Hematopoietic multipotent progenitor cell treated with erythropoietin and hydrocortisone succinate and interleukin-3 and kit ligand, for 17 days (in vitro differentiated cells): ENCODE results near the gene TRANK1.
"Not testable (repeated sequence)": the region's sequence is repeated elsewhere in the genome, so short reads cannot be mapped to it uniquely, and the experiment has no call there.

Experiments
- DNase-seq: peaks from one replicate; pipeline ENCODE4 v3.0.0-alpha.2; 2015; ENCODE audit warnings: low spot score

TRANK1 gene

GRCh38 chr3:36892457-36893136, 52.3 kb downstream of the TRANK1 start:
- DNase-seq: no peak

GRCh38 chr3:36891701-36892160, 53.1 kb downstream of the TRANK1 start:
- no peak for DNase-seq

DNA sequence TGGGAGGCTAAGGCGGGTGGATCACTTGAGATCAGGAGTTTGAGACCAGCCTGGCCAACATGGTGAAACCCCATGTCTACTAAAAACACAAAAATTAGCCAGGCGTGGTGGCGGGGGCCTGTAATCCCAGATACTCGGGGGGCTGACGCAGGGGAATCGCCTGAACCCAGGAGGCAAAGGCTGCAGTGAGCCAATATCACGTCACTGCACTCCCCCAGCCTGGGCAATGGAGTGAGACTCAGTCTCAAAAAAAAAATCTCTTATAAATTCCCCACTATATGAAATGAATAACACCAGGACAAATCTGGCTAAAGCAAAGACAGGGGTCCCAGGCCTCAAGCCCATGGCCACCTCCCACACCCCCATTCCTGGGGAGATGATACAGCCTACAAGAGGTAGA, 53.8 kb downstream of the TRANK1 start:
- not testable (repeated sequence) for DNase-seq

DNA sequence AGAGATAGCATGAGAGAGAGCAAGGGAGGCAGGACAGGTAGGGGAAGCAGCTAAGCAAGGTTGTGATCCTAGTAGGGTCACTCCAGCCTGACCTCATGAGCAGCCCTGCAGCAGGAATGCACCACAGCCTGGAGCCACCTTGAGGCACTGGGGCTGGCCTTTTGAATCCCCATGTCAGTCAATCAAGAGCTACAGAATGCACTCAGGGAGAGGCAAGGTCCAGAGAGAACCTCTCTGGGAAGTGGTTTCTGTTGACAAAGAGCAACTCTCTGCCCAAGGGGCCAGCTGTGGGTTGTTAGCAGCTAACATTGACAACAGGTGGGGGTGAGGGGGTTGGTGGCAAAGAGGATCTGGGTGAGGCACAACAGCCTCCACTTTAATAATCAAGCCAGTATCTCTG, 54.6 kb downstream of the TRANK1 start:
- no peak for DNase-seq

- no peak for DNase-seq
Measured at GRCh38 chr3:36881735-36882134, 63.1 kb downstream of the TRANK1 start.

DNA sequence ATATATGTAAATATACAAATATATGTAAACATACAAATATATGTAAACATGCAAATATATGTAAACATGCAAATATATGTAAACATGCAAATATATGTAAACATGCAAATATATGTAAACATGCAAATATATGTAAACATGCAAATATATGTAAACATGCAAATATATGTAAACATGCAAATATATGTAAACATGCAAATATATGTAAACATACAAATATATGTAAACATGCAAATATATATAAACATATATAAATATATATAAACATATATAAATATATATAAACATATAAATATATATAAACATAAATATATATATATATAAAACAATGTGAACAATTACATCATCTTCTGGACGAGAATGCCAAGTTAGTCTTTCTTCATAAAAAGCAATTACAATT, 65.0 kb downstream of the TRANK1 start:
- not testable (repeated sequence) for DNase-seq

- no peak for DNase-seq
Measured at GRCh38 chr3:36877930-36878685, 66.7 kb downstream of the TRANK1 start.

DNA sequence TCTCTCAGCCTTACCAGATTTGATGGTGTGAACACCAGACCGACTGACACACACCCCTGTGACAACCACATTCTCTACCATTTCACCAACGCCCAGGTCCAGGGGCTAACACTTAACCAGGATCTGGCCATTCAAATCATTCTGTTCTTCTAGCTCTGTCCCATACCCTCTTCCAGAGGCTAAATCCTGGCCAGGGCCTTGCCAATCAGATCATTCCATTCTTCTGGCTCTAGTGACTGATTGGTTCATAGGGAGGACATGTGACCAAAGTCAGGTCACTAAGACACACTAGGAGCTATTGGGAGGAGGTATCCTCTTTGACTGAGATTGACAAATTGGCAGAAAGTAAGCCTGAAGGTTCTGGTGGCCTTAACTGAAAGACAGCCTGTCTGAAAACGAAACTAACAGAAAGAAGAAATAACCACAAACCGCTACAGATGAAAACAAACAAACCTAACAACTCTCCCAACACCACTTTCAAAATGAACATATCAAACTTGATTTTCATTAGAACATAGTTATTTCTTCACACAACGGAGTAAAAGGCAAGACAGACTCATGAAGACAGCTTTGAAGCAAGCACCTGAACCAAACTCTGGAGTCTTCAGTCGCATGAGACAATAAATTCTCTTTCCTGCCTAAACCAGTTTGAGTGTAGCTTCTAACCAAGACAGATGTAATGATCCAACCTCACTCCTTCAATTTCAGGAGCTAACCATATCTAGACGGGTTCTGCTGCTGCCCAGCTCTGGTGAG, 68.5 kb downstream of the TRANK1 start:
- DNase-seq: peak; percentile 23

GRCh38 chr3:36875397-36875796, 69.5 kb downstream of the TRANK1 start:
- no peak for DNase-seq

DNA sequence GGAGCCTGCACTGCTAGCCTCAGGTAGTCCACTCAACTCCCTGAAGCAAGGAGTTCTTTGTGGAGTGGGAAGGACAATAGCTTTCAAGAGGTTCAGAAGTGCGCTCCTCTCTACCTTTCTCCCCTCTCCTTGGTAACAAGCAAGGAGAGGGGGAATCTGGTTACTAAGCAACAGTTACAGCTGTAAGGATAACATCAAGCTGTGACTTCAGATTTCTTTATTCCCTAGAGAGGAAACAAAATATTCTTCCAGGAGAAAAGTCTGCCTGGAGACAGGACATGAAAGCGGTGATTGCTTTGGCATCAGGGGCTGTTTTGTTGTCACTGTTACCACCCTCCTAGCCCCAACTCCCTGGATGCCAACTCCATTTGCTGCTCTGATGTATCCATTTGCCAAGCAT, 70.4 kb downstream of the TRANK1 start:
- DNase-seq: no peak

DNA sequence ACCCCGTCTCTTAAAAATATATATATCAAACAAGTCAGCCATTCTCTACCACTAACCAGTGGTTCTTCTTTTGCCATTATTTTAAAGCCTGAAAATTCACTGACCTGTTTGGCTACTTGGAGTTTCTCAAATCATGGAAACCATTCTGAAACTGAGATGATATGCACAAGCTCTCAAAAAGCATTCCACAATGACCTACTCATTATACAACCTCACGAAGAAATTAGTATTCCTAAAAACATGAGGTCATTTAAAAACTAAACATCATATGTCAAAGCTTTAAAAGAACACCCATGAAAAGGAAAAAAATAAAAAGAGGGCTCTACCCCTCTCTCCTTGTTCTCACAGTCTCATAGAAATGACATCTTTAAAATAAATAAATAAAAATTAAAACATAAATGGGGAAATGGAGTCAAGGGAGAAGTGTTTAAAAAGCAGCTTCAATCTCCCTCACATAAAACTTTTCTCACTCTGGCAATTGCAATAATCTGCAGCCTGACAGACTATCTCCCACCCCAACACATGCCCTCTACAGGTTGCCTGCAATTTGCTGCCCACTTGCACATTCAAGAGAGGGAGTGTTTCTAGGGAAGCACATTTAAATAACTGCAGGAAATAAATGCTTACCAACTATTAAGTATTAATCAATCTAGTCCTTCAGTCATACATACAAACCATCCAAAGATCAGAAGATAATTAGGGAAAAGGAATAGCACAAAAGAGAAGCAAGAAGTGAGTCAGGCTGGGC, 73.3 kb downstream of the TRANK1 start:
- DNase-seq: no peak

DNA sequence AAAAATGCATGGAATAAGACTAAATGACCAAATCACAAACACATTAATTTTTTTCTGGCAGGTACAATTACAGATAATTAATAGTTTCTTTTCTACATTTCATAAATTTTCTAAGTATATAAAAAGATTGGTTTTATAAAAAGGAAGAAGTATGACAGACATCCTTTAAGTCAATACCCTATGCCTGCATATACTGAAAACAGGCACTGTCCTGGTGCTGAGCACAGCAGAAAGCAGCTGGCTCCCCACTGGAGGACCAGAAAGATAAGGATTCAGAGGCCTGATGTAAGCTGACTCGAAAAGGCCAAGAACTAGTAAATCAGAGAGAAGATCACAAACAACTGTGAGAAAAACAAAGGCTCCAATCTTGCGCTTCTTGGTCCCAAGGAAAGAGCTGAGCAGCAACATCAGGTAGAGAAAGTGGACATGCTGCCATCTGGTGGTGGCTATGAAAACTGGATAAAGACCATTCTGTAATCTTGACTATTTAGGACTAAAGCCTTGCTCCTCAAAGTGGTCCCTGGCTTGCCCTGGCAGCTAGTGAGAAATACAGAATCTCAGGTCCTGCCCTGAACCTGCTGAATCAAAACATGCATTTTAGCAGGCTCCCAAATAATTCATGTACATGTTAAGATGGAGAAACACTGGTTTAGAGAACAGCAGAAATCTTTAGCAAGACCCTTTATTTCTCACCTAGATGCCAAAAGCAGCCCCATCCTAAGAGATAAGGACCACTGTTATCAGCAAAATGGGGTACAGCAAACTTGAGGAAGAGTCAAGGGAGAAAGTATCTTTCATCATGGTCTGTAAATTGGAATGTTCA, 76.0 kb downstream of the TRANK1 start:
- DNase-seq: peak; percentile 81

- DNase-seq: no peak
Measured at GRCh38 chr3:36867810-36868209, 77.0 kb downstream of the TRANK1 start.

- DNase-seq: no peak
Measured at GRCh38 chr3:36866368-36866767, 78.5 kb downstream of the TRANK1 start.

DNA sequence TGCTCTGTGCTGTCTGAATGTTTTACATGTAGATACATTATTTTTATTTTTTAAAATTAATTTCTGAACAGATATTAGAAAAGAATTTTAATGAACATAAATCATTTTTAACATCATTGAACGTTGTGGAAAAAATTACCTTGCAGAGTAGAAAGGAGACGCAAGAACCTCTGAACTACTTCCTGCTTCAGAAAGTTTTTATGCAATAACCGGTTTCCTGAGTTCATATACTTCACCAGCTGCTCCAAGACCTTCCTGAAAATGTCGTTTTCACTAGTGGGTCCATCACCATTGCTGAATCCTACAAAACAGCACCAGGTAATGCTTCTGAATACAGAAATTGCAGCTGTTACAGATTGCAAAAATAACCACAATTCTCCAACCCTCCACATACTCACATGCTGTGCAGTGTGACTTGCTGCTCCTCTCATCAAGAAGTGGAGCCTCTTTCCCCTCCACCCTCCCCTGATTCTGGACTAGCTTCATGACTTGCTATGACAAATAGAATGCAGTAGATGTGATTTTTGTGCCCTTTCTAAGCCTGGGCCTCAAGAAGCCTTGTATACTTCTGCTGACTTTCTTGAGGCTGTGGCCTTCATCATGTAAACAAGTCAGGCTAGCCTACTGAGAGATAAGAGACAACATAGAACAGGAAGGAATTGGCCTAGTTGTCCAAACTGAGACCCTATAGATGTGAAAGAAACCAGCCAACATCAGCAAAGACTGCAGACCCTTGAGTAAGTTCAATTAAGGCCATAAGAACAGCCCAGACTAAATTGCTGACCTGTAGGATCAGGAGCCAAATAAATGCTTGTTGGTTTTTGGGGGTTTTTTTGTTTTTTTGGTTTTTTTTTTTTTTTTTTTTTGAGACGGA, 80.4 kb downstream of the TRANK1 start:
- no peak for DNase-seq

DNA sequence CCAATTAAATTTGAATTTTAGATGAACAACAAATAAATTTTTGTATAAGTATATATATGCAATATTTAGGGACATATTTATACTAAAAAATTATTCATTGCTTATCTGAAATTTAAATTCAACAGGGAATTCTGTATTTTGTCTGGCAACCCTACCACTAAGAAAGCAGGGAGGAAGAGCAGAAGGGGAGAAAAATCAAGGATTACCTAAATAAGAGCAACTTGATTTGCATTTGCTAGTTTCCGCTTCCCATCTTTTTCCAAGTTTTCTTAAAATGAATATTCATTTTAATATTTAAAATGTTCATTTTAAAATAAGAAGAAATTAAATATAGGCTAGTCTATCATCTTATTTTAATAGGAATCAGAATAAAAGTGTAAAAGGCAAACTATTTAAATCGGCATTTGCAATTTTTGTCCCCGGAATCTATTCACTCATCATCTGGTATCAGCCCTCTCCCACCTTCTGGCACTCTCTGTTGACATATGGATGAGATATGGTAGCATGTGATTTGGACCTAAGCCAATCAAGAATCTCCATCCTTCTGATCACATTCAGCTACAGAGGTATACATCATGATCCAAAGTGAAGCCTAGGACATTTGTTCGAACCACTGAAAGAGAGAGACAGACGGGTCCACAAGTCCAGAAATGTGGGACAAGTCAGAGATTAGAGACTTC, 82.6 kb downstream of the TRANK1 start:
- no peak for DNase-seq

DNA sequence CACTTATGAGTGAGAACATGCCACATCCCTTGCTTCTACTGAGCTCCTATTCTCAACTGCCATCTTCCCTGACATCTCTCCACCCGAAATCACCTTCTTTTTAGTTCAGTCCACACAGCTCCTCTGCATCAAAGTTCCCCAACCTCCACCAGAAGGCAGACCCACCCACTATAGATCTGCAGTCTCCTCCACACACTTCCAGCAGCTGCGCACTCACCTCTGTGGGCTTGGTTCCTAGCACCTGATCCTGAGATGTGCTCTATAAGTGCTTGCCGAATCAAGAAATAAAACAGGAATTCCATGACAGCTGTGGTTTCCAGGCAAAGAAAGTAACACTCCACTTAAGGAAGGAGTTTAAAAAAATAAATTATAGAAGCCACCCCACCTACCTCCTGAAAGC, 85.4 kb downstream of the TRANK1 start:
- no peak for DNase-seq

- DNase-seq: no peak
Measured at GRCh38 chr3:36852071-36852470, 92.8 kb downstream of the TRANK1 start.

DNA sequence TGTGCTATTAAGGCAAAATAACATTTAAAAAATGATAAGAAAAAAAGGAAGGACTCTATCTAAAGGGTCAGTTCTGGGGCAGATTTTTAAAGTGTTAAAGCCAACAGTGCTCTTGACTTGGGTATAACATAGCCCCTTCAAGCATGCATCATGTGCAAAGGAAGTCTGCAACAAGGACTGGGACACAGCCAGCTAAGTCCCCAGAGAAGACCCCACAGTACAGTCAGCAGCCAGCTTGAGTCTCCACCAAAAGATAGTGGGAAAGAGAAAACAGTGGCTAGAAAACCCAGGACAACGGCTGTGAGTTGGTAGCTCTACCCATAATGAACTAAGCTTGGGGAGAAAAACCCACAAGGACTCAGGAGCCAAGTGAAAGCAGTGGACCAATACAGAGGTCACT, 94.1 kb downstream of the TRANK1 start:
- no peak for DNase-seq

GRCh38 chr3:36846406-36846805, 98.4 kb downstream of the TRANK1 start:
- no peak for DNase-seq
